ENCODE results near the gene AP1G1.
"Not testable (repeated sequence)": the region's sequence is repeated elsewhere in the genome, so short reads cannot be mapped to it uniquely, and the experiment has no call there.

DNA sequence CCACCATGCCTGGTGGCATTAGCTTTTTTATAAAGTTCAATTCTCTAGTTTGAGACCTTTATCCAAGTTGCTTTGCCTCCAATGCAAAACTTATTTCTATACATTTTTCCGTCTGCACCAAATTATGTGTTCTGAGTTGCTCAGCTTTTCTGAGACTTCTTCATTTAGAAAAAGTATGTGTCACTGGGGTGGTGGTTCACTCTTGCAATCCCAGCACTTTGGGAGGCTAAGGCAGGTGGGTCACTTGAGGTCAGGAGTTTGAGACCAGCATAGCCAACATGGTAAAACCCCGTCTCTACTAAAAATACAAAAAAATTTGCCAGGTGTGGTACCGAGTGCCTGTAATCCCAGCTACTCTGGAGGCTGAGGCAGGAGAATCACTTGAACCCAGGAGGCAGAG, 23.1 kb upstream of the AP1G1 start:
- not testable (repeated sequence) for TF ChIP-seq CTCF, POLR2A, POLR2AphosphoS5, EP300 (IDR thresholded peaks at IDR 0.05)
